Mucosa of rectum (tissue), 2 donors: ENCODE data around the gene HSPA1A.

Experiments used
- H3K27ac ChIP-seq, 2 donors: one replicate each; pipeline ENCODE4 v1.7.0; 2013; ENCODE audit warnings: inconsistent platforms in 2 of 2, low read depth in 2 of 2, low read length in 2 of 2
- H3K27me3 ChIP-seq, 2 donors: one replicate each; pipeline ENCODE4 v1.7.0; 2013; ENCODE audit warnings: low read length in 2 of 2; ENCODE audit not compliant: control insufficient read depth in 2 of 2, insufficient read depth in 2 of 2
- H3K36me3 ChIP-seq, 2 donors: one replicate each; pipeline ENCODE4 v1.7.0; 2013; ENCODE audit warnings: low read length in 2 of 2; ENCODE audit not compliant: control insufficient read depth in 2 of 2, insufficient read depth in 2 of 2
- H3K4me1 ChIP-seq, 2 donors: one replicate each; pipeline ENCODE4 v1.7.0; 2013; ENCODE audit warnings: low read length in 2 of 2, mild to moderate bottlenecking in 1 of 2; ENCODE audit not compliant: control insufficient read depth in 2 of 2, insufficient read depth in 2 of 2
- H3K4me3 ChIP-seq, 2 donors: one replicate each; pipeline ENCODE4 v1.7.0; 2013; ENCODE audit warnings: low read length in 2 of 2
- H3K9ac ChIP-seq, 2 donors: one replicate each; pipeline ENCODE4 v1.7.0; 2013; ENCODE audit warnings: low read length in 2 of 2, low read depth in 1 of 2, mild to moderate bottlenecking in 1 of 2
- H3K9me3 ChIP-seq, 2 donors: one replicate each; pipeline ENCODE4 v1.7.0; 2013; ENCODE audit warnings: low read length in 2 of 2; ENCODE audit not compliant: control insufficient read depth in 2 of 2
- donor health status: healthy.
- donor health status: Normal muscosa, but diverticular disease.

The HSPA1A gene

DNA sequence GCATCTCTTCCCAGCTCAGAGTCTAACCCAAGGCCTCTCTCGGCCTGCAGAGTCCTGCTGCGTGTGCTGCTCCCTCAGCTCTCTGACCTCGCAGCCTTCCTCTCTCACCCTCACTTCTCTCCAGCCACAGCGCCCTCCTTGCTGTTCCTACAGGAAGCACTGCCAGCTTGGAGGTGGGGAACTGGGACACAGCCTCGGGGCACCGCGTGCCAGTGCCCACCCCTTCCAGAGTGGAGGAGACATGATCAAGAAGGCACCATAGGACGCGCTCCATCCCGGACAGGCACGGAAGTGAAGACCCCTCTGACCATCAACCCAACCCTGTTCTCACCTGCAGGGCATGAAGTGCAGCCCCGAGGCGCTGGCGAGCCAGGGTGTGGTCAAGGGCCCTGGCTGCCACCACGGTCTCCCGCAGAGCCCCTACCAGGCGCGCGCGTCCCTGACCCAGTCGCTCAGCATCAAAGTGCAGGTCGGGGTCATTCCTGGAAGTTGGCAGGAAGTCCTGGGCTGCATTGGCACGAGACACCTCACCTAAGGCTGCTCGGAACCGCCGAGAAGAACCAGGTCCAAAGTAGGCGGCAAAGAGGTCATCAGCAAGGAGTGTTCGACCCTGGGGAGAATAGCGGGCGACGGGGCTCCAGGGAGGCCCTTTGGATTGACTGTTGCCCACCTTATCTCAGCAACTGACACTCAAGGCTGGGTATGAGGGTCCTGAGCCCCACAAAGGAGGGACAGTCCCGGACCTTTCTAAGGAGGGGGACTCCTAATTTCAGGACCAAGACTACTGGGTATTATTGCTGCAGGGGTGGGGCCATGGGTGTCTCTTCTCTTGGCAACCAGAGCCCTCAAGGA lies 39.5 kb upstream of the HSPA1A start:
- H3K27ac ChIP-seq: peak overlapping the region; percentile 74 to 85
- H3K9ac ChIP-seq: peak overlapping the region; percentile 32 to 77
- H3K27me3 ChIP-seq: no peaks in the 10 kb centered on the region
- peaks cover 27 to 32% of the 10 kb centered on the region in 2 donors for H3K4me1 ChIP-seq
- no peaks in the 10 kb centered on the region for H3K9me3 ChIP-seq
- peaks cover 11 to 13% of the 10 kb centered on the region in 2 donors for H3K36me3 ChIP-seq
- H3K4me3 ChIP-seq: no peak overlapping the region

- Histone ChIP-seq H3K4me3 (peak overlapping the region; percentile 52 to 54), H3K9me3 (no peaks in the 10 kb centered on the region), H3K27ac (peak overlapping the region; percentile 74 to 81), H3K27me3 (no peaks in the 10 kb centered on the region), H3K4me1 (peaks cover 27 to 32% of the 10 kb centered on the region in 2 donors), H3K9ac (peak overlapping the region; percentile 56 to 77), H3K36me3 (peaks cover 14 to 19% of the 10 kb centered on the region in 2 donors)
These were observed 38.8 kb upstream of the HSPA1A start for GRCh38 chr6:31776485-31776988.

- H3K27me3 ChIP-seq: no peaks in the 10 kb centered on the region
- H3K36me3 ChIP-seq: peaks cover 15 to 25% of the 10 kb centered on the region in 2 donors
- peak within 1 kb of the TSS; percentile 52 to 54 for H3K4me3 ChIP-seq
- peak within 1 kb of the TSS; percentile 74 to 81 for H3K27ac ChIP-seq
- H3K9ac ChIP-seq: peak within 1 kb of the TSS; percentile 56 to 77
- H3K4me1 ChIP-seq: peaks cover 27 to 32% of the 10 kb centered on the region in 2 donors
- no peaks in the 10 kb centered on the region for H3K9me3 ChIP-seq
These were observed 38.2 kb upstream of the HSPA1A start, which contains the start of gene VWA7 for GRCh38 chr6:31776989-31777666. Gene VWA7 (minus strand): TSS chr6:31777328. CDS start chr6:31776779, 549 bp downstream.

DNA sequence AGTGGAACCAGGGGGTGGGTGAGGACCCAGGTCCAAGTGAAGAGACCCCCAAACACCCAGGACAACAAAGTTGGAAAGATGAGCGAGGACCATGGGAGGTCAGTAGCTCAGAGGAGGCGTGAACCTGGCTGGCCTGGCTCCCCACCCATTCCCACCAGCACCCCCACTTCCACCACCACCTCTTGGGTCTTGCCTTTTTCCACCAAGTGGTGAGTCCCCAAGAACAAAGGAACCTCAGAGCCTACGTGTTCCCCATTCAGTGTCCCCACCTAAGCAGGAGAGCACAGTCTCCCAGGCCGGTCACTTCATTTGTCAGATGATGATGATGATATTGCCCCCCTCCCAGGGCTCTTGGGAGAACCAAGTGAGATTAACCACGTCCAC lies 37.7 kb upstream of the HSPA1A start:
- H3K36me3 ChIP-seq: peaks cover 17 to 30% of the 10 kb centered on the region in 2 donors
- peak overlapping the region in 1 of 2 donors; percentile 56 for H3K9ac ChIP-seq
- no peak overlapping the region for H3K4me3 ChIP-seq
- H3K27ac ChIP-seq: peak overlapping the region; percentile 74 to 81
- no peaks in the 10 kb centered on the region for H3K27me3 ChIP-seq
- H3K9me3 ChIP-seq: no peaks in the 10 kb centered on the region
- H3K4me1 ChIP-seq: peaks cover 27 to 32% of the 10 kb centered on the region in 2 donors

DNA sequence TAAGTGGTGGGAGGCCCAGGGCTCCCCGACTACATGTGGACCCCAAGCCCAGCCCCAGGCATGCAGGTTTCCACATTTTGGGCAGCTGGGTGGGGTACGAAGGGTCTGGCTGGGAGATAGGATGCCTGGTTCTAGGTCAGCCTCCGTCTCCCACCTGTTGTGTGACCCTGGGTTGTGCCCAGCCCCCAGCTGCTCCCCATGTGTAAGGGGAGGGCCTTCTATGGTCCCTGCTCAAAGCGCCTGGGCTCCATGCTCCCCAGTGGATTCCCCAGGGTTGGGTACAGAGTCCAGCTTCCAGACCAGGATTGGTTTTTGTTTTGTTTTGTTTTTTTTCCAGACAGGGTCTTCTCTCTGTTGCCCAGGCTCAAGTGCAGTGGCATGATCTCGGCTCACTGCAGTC lies 37.1 kb upstream of the HSPA1A start:
- Histone ChIP-seq H3K27ac (no peak overlapping the region), H3K4me1 (peaks cover 27% of the 10 kb centered on the region in 2 donors), H3K4me3 (no peak overlapping the region), H3K27me3 (no peaks in the 10 kb centered on the region), H3K9ac (no peak overlapping the region), H3K9me3 (no peaks in the 10 kb centered on the region), H3K36me3 (peaks cover 17 to 35% of the 10 kb centered on the region in 2 donors)

GRCh38 chr6:31778999-31779885 lies 36.1 kb upstream of the HSPA1A start:
- Histone ChIP-seq H3K4me3 (no peak overlapping the region), H3K9me3 (no peaks in the 10 kb centered on the region), H3K27me3 (no peaks in the 10 kb centered on the region), H3K36me3 (peaks cover 21 to 40% of the 10 kb centered on the region in 2 donors), H3K4me1 (peaks cover 27% of the 10 kb centered on the region in 2 donors), H3K9ac (no peak overlapping the region), H3K27ac (no peak overlapping the region)

- H3K4me1 ChIP-seq: peaks cover 25 to 26% of the 10 kb centered on the region in 2 donors
- H3K9ac ChIP-seq: no peak overlapping the region
- peaks cover 24 to 45% of the 10 kb centered on the region in 2 donors for H3K36me3 ChIP-seq
- no peaks in the 10 kb centered on the region for H3K9me3 ChIP-seq
- H3K27me3 ChIP-seq: no peaks in the 10 kb centered on the region
- no peak overlapping the region for H3K4me3 ChIP-seq
- no peak overlapping the region for H3K27ac ChIP-seq
These were observed 35.4 kb upstream of the HSPA1A start for GRCh38 chr6:31779908-31780307.

DNA sequence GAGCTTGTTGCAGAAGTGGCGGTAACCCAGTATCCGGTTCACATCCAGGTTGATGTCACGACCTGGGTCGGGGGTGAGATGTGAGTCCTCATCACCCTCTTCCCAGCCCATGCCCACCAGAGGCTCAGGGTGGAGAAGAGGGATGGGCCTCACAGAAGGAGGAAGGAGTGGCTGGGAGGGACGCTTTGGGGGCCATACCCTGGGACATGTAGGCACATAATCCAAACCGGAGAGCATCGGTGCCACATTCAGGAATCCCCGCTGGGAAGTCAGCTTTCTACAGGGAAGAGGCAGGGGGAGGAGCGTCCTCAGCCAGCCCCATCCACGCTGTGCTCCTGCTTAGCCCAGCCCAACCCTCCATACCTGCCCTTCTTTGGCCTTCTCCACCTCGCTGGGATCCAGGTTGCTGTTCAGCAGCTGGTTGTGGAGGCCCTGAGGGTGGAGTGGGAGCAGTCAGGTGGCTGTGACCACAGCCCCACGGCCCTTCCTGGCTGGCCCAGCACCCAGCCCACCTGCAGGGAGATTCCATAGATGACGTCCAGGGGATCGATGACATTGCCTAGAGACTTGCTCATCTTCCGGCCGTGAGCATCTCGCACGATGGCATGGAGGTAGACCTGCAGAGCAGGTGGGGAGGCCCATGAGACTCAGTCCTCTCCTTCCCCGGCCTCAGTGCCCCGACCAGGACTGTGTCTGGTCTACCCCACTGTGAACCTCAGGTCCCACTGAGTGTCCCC lies 34.7 kb upstream of the HSPA1A start:
- Histone ChIP-seq H3K27ac (no peak overlapping the region), H3K9me3 (no peaks in the 10 kb centered on the region), H3K9ac (no peak overlapping the region), H3K27me3 (no peaks in the 10 kb centered on the region), H3K36me3 (peaks cover 28 to 53% of the 10 kb centered on the region in 2 donors), H3K4me1 (peaks cover 19% of the 10 kb centered on the region in 2 donors), H3K4me3 (no peak overlapping the region)
